Ascending aorta (tissue), 2 donors: ENCODE measurements around the gene BMPR1B. TPM values are rescaled to one million over a fixed set of nuclear protein-coding genes. Genes with fewer than 3 reads are reported as not detected.
A peak's percentile ranks its signal among the peaks of the same experiment; 100 is the strongest.

Experiments used
- DNase-seq, 2 donors: peaks; one replicate each; pipeline ENCODE4 v3.0.0-alpha.2; 2019; ENCODE audit warnings: low spot score in 2 of 2
- H3K27ac ChIP-seq, 2 donors: fragments of 200-600 bp; sonication (generic); one replicate each; pipeline ENCODE4 v1.5.1; 2016 to 2017; ENCODE audit warnings: mild to moderate bottlenecking in 1 of 2
- H3K27me3 ChIP-seq: fragments of 200-600 bp; sonication (generic); one replicate; pipeline ENCODE4 v1.5.1; 2017
- H3K36me3 ChIP-seq, 2 donors: fragments of 200-600 bp; sonication (generic); one replicate each; pipeline ENCODE4 v1.5.1; 2016
- H3K4me1 ChIP-seq, 2 donors: fragments of 200-600 bp; sonication (generic); one replicate each; pipeline ENCODE4 v1.5.1; 2016 to 2017; ENCODE audit warnings: mild to moderate bottlenecking in 1 of 2
- H3K4me3 ChIP-seq, 2 donors: fragments of 200-600 bp; sonication (generic); one replicate each; pipeline ENCODE4 v1.5.1; 2016 to 2017; ENCODE audit warnings: mild to moderate bottlenecking in 1 of 2
- H3K9me3 ChIP-seq, 2 donors: fragments of 200-600 bp; sonication (generic); one replicate each; pipeline ENCODE4 v1.5.1; 2016
- CTCF ChIP-seq, 3 experiments: fragments of 200-600 bp in 2 of 3; fragments of 450-650 bp in 1 of 3; sonication (generic) in 2 of 3; IDR thresholded peaks; one replicate each; pipeline ENCODE4 v1.5.1; 2016 to 2019; ENCODE audit warnings: antibody characterized with exemption in 3 of 3, mild to moderate bottlenecking in 1 of 3, moderate library complexity in 1 of 3
- intact Hi-C: fragments of 100-400 bp; cut with DNase I; formaldehyde crosslinking; loops from one replicate; pipeline ENCODE4 v1.15.1; 2023
- total RNA-seq: library from RNA; depleted of rRNA; stranded (reverse); fragments of >200 nt; gene quantifications from one replicate; pipeline ENCODE4 v1.1.0, GENCODE V29; 2016

Gene BMPR1B
- total RNA-seq, 1 donor from 2014 or later, result 3.8 TPM

- intact Hi-C loops, result loop anchor here (5.0 to 10.0 kb wide), 2 partner anchors 476 to 689 kb away; no protein-coding TSS in a partner anchor
- no peak overlapping the region for H3K4me3 ChIP-seq
These were observed 335.7 kb downstream of the BMPR1B start for GRCh38 chr4:95093460-95093859.

GRCh38 chr4:95093936-95094929 is 336.5 kb downstream of the BMPR1B start:
- intact Hi-C loops, result loop anchor here (5.0 to 10.0 kb wide), 2 partner anchors 477 to 689 kb away; no protein-coding TSS in a partner anchor
- DNase-seq, result no peak
- no peak overlapping the region for H3K27ac ChIP-seq
- no peaks in the 10 kb centered on the region for H3K9me3 ChIP-seq
- H3K36me3 ChIP-seq, result no peaks in the 10 kb centered on the region
- H3K4me1 ChIP-seq, result peaks cover 0 to 4% of the 10 kb centered on the region in 2 donors
- no peak overlapping the region for H3K4me3 ChIP-seq
- no peak for TF ChIP-seq CTCF (IDR thresholded peaks at IDR 0.05)
- H3K27me3 ChIP-seq, result no peaks in the 10 kb centered on the region

More at GRCh38 chr4:95093460-95093859, 335.7 kb downstream of the BMPR1B start:
- H3K36me3 ChIP-seq, result no peaks in the 10 kb centered on the region
- H3K9me3 ChIP-seq, result no peaks in the 10 kb centered on the region
- no peak for DNase-seq
- no peak overlapping the region for H3K27ac ChIP-seq
- peaks cover 0 to 4% of the 10 kb centered on the region in 2 donors for H3K4me1 ChIP-seq
- TF ChIP-seq CTCF (IDR thresholded peaks at IDR 0.05), result no peak
- no peaks in the 10 kb centered on the region for H3K27me3 ChIP-seq

GRCh38 chr4:95095348-95095974 is 337.7 kb downstream of the BMPR1B start:
- H3K9me3 ChIP-seq, result no peaks in the 10 kb centered on the region

GRCh38 chr4:95102162-95102790 is 344.5 kb downstream of the BMPR1B start:
- H3K4me3 ChIP-seq, result no peak overlapping the region
- no peak for TF ChIP-seq CTCF (IDR thresholded peaks at IDR 0.05)
- intact Hi-C loops, result no loop called here
- H3K27ac ChIP-seq, result no peak overlapping the region
- no peaks in the 10 kb centered on the region for H3K27me3 ChIP-seq
- H3K9me3 ChIP-seq, result no peaks in the 10 kb centered on the region
- no peaks in the 10 kb centered on the region for H3K4me1 ChIP-seq
- DNase-seq, result no peak
- no peaks in the 10 kb centered on the region for H3K36me3 ChIP-seq

More at GRCh38 chr4:95095348-95095974, 337.7 kb downstream of the BMPR1B start:
- DNase-seq, result no peak
- Histone ChIP-seq H3K4me1 (peaks cover 0 to 4% of the 10 kb centered on the region in 2 donors), H3K36me3 (no peaks in the 10 kb centered on the region), H3K4me3 (no peak overlapping the region), H3K27me3 (no peaks in the 10 kb centered on the region), H3K27ac (no peak overlapping the region)
- intact Hi-C loops, result loop anchor here (1.0 to 10.0 kb wide), 2 partner anchors 338 to 691 kb away; partner anchors contain the start of gene BMPR1B
- peak; percentile 34 to 70 (median 69) for TF ChIP-seq CTCF (IDR thresholded peaks at IDR 0.05)

GRCh38 chr4:95105112-95105511 is 347.4 kb downstream of the BMPR1B start:
- H3K4me1 ChIP-seq, result no peaks in the 10 kb centered on the region
- intact Hi-C loops, result no loop called here
- H3K27me3 ChIP-seq, result no peaks in the 10 kb centered on the region
- H3K9me3 ChIP-seq, result no peaks in the 10 kb centered on the region
- DNase-seq, result no peak
- no peak overlapping the region for H3K27ac ChIP-seq
- H3K36me3 ChIP-seq, result no peaks in the 10 kb centered on the region
- H3K4me3 ChIP-seq, result no peak overlapping the region
- TF ChIP-seq CTCF (IDR thresholded peaks at IDR 0.05), result no peak
